Astrocyte of the cerebellum (primary cell): Measurements from ENCODE around the gene LSP1.

Source experiments
- DNase-seq: peaks from one replicate; pipeline ENCODE4 v3.0.0-alpha.2; 2011; ENCODE audit warnings: low read depth
- H3K4me3 ChIP-seq: 2 replicates; pipeline ENCODE4 v1.5.1; 2011; ENCODE audit warnings: mild to moderate bottlenecking, low read depth, low read length, moderate library complexity
- in situ Hi-C: cut with HindIII; loops from 2 replicates; pipeline ENCODE4 v1.10.0; 2017; ENCODE audit warnings: low sequenced_read_pairs
- TF ChIP-seq, protein P1 (sequence below): IDR thresholded peaks from 2 replicates; pipeline ENCODE4 v1.5.1; 2012; ENCODE audit warnings: low read length, low read depth, moderate library complexity, mild to moderate bottlenecking; ENCODE audit errors: missing control alignments

LSP1 gene

DNA sequence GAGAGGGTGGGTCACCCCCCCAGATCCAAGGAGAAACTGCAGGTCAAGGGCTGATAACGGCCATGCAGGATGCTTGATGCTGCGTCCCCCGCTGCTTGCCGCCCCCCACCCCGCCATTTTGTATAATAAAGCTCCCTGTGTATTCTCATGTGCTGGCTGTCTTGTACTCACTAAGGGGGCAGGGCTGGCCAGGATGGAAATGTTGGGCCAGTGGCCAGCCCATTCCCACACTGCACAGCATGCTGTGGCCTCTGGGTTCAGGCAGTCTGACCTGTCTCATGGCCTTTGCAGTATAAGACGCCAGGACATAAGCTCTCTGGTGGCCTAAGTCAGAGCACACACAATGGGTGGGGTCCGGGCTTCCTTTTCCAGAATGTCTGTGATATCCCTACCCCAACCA lies 39.2 kb downstream of the LSP1 start:
- TF ChIP-seq, protein P1, sequence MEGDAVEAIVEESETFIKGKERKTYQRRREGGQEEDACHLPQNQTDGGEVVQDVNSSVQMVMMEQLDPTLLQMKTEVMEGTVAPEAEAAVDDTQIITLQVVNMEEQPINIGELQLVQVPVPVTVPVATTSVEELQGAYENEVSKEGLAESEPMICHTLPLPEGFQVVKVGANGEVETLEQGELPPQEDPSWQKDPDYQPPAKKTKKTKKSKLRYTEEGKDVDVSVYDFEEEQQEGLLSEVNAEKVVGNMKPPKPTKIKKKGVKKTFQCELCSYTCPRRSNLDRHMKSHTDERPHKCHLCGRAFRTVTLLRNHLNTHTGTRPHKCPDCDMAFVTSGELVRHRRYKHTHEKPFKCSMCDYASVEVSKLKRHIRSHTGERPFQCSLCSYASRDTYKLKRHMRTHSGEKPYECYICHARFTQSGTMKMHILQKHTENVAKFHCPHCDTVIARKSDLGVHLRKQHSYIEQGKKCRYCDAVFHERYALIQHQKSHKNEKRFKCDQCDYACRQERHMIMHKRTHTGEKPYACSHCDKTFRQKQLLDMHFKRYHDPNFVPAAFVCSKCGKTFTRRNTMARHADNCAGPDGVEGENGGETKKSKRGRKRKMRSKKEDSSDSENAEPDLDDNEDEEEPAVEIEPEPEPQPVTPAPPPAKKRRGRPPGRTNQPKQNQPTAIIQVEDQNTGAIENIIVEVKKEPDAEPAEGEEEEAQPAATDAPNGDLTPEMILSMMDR, result no peak
- H3K4me3 ChIP-seq, result no peak overlapping the region
- in situ Hi-C loops, result loop anchor here (10.0 kb wide), 1 partner anchor 207 kb away; no protein-coding TSS in a partner anchor
- no peak for DNase-seq

DNA sequence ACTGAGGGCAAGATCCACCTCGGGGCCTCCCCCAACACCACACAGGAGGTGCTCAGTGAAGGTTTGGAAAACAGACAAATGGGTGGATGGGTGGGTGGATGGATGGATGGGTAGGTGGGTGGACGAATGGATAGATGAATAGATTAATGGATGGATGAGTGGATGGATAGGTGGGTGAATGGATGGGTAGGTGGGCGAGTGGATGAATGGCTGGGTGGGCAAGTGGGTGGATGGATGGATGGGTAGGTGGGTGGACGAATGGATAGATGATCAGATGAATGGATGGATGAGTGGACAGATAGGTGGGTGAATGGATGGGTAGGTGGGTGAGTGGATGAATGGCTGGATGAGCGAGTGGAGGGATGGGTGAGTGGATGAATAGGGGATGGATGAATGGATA lies 39.7 kb downstream of the LSP1 start:
- in situ Hi-C loops, result loop anchor here (10.0 kb wide), 1 partner anchor 208 kb away; no protein-coding TSS in a partner anchor
- no peak for DNase-seq
- no peak overlapping the region for H3K4me3 ChIP-seq
- TF ChIP-seq, protein P1, result no peak

DNA sequence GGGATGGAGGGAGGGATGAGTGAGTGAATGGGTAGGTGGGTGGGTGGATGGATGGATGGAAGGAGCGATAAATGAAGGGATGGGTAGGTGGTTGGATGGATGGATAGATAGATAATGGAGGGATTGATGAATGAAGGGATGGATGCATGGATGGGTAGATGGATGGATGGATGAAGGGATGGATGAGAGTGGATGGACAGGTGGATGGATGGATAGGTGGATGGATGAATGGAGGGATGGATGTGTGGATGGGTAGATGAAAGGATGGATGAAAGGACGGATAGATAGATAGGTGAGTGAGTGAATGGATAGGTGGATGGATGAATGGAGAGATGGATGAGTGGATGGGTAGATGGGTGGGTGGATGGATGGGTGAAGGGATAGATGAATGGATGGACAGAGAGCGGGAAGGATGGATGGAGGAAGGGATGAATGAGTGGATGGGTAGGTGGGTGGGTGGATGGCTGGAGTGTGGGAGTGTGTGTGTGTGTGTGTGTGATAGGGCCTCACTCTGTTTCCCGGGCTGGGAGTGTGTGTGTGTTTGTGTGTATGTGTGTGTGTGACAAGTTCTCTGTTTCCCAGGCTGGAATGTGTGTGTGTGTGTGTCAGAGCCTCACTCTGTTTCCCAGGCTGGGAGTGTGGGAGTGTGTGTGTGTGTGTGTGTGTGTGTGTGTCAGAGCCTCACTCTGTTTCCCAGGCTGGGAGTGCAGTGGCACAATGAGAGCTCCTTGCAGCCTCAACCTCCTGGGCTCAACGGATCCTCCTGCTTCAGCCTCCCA lies 40.9 kb downstream of the LSP1 start:
- TF ChIP-seq, protein P1, result no peak
- in situ Hi-C loops, result loop anchor here (10.0 kb wide), 1 partner anchor 209 kb away; no protein-coding TSS in a partner anchor
- H3K4me3 ChIP-seq, result no peak overlapping the region
- no peak for DNase-seq

DNA sequence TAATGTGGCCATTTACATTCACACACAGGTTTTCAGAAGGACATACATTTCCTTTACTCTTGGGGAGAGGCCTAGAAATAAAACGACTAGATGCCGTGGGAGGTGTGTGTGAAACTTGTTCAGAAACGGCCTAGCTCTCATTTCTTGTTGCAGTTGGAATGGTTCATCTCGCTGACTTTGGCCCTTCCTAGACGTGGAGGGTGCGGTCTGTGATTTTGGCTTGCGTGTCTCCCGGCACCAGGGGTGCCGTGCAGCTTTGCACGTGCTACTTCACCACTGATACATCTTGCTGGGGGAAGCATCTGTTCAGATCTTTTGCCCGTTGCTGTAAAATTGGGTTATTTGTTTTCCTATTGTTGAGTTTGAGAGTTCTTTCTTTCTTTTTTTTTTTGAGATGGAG lies 41.9 kb downstream of the LSP1 start:
- no peak overlapping the region for H3K4me3 ChIP-seq
- in situ Hi-C loops, result loop anchor here (10.0 kb wide), 1 partner anchor 210 kb away; no protein-coding TSS in a partner anchor
- TF ChIP-seq, protein P1, result no peak
- no peak for DNase-seq

DNA sequence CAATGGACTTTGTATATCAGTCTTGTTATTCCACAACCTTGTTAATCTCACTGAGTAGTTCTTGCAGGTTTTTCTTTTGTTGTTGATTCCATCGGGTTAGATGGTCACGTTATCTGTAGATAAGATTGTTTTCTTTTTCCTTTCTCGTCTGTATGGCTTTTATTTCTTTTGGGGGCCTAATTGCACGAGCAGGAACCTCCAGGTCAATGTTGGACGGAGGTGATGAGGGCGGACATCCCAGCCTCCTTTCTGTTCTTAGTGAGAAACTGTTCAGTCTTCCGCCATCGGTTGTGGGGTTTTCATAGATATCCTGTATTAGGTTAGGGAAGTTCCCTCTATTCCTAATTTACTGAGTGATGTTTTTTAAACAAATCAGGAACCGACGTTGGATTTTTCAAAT lies 43.6 kb downstream of the LSP1 start:
- no peak overlapping the region for H3K4me3 ChIP-seq
- DNase-seq, result no peak
- TF ChIP-seq, protein P1, result no peak
- in situ Hi-C loops, result loop anchor here (10.0 kb wide), 1 partner anchor 212 kb away; no protein-coding TSS in a partner anchor

DNA sequence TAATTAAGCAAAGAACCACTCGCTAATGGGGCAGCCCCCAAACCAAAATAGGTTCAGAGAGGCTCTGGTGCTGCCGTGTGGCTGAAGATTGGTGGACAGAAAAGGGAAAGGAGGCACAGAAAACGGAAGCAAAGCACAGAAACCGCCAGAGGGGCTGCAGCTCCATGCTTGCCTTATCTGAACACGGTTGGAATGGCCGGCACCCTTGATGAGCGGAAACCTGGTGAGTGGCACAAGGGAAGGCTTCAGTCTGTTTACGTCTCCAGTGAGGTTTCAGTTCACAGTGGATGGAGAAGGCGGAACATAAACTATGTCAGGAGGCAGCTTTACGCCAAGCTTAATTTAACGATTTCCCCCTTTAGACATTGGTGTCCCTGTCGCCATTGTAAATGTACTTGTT lies 44.0 kb downstream of the LSP1 start:
- no peak overlapping the region for H3K4me3 ChIP-seq
- DNase-seq, result no peak
- in situ Hi-C loops, result loop anchor here (10.0 kb wide), 1 partner anchor 212 kb away; no protein-coding TSS in a partner anchor
- TF ChIP-seq, protein P1, result no peak
